HEK293T (cell line): ENCODE results near the gene TIPIN.

Experiments used
- CTCF ChIA-PET: fragments of 350-600 bp; formaldehyde crosslinking; extraction: SDS; loops from one replicate; lab custom pipeline; 2021; ENCODE audit warnings: antibody characterized with exemption, inconsistent platforms; lab: Yijun Ruan, JAX
- POLR2A ChIA-PET: fragments of 350-600 bp; formaldehyde crosslinking; extraction: SDS; loops from one replicate; lab custom pipeline; 2020; ENCODE audit warnings: antibody characterized with exemption, inconsistent platforms; lab: Yijun Ruan, JAX
- DNase-seq: peaks from one replicate; pipeline ENCODE4 v3.0.0; 2012; ENCODE audit warnings: mixed read lengths; ENCODE audit errors: extremely low spot score
- ARNT ChIP-seq: fragments of 450-650 bp; IDR thresholded peaks from 2 replicates; pipeline ENCODE4 v1.6.1; 2017; ENCODE audit warnings: mild to moderate bottlenecking
- BHLHE40 ChIP-seq: fragments of 450-650 bp; IDR thresholded peaks from 2 replicates; pipeline ENCODE4 v1.6.1; 2016; ENCODE audit warnings: mild to moderate bottlenecking, moderate library complexity, borderline replicate concordance
- CTBP1 ChIP-seq: fragments of 450-650 bp; IDR thresholded peaks from 2 replicates; pipeline ENCODE4 v1.6.1; 2016; ENCODE audit warnings: borderline replicate concordance
- ELF4 ChIP-seq: fragments of 450-650 bp; IDR thresholded peaks from 2 replicates; pipeline ENCODE4 v1.6.1; 2017; ENCODE audit warnings: antibody characterized with exemption
- FOXA1 ChIP-seq: fragments of 450-650 bp; IDR thresholded peaks from 2 replicates; pipeline ENCODE4 v1.6.1; 2016; ENCODE audit warnings: mild to moderate bottlenecking
- FOXK2 ChIP-seq: fragments of 450-650 bp; IDR thresholded peaks from 2 replicates; pipeline ENCODE4 v1.6.1; 2016; ENCODE audit warnings: mild to moderate bottlenecking
- FOXM1 ChIP-seq: fragments of 450-650 bp; IDR thresholded peaks from 2 replicates; pipeline ENCODE4 v1.6.1; 2017; ENCODE audit warnings: mild to moderate bottlenecking, borderline replicate concordance
- HDGF ChIP-seq: fragments of 450-650 bp; IDR thresholded peaks from 2 replicates; pipeline ENCODE4 v1.6.1; 2017; ENCODE audit warnings: antibody characterized with exemption, borderline replicate concordance
- L3MBTL2 ChIP-seq: fragments of 450-650 bp; conservative IDR thresholded peaks from 2 replicates; pipeline ENCODE4 v1.6.1; 2016; ENCODE audit warnings: mild to moderate bottlenecking
- LEF1 ChIP-seq: fragments of 450-650 bp; IDR thresholded peaks from 2 replicates; pipeline ENCODE4 v1.6.1; 2017; ENCODE audit warnings: mild to moderate bottlenecking, borderline replicate concordance
- NFRKB ChIP-seq: fragments of 450-650 bp; IDR thresholded peaks from 2 replicates; pipeline ENCODE4 v1.6.1; 2016; ENCODE audit warnings: mild to moderate bottlenecking, moderate library complexity
- PKNOX1 ChIP-seq: fragments of 450-650 bp; IDR thresholded peaks from 2 replicates; pipeline ENCODE4 v1.6.1; 2016
- SP1 ChIP-seq: fragments of 450-650 bp; IDR thresholded peaks from 2 replicates; pipeline ENCODE4 v1.6.1; 2017
- SUZ12 ChIP-seq: fragments of 450-650 bp; IDR thresholded peaks from 2 replicates; pipeline ENCODE4 v1.6.1; 2016; ENCODE audit warnings: mild to moderate bottlenecking
- TARDBP ChIP-seq: fragments of 450-650 bp; IDR thresholded peaks from 2 replicates; pipeline ENCODE4 v1.6.1; 2016
- ZNF384 ChIP-seq: fragments of 450-650 bp; IDR thresholded peaks from 2 replicates; pipeline ENCODE4 v1.6.1; 2016

TIPIN gene

GRCh38 chr15:66328771-66329170 is 27.7 kb downstream of the TIPIN start:
- TF ChIP-seq ZNF384 (no peak), NFRKB (no peak), ARNT (no peak), PKNOX1 (no peak), FOXA1 (no peak), FOXK2 (no peak), HDGF (no peak), FOXM1 (no peak), ELF4 (no peak), CTBP1 (no peak), SP1 (no peak), L3MBTL2 (no peak), LEF1 (no peak), SUZ12 (no peak), TARDBP (no peak), BHLHE40 (no peak)
- CTCF ChIA-PET, result no interaction called here
- POLR2A ChIA-PET, result no interaction called here
- no peak for DNase-seq

GRCh38 chr15:66327736-66328135 is 28.7 kb downstream of the TIPIN start:
- no peak for TF ChIP-seq SUZ12
- TF ChIP-seq HDGF, result no peak
- TF ChIP-seq CTBP1, result no peak
- TF ChIP-seq FOXA1, result no peak
- TF ChIP-seq ARNT, result no peak
- TF ChIP-seq SP1, result no peak
- TF ChIP-seq ELF4, result no peak
- no peak for TF ChIP-seq PKNOX1
- TF ChIP-seq BHLHE40, result no peak
- TF ChIP-seq FOXM1, result no peak
- no peak for TF ChIP-seq ZNF384
- TF ChIP-seq NFRKB, result no peak
- no peak for TF ChIP-seq FOXK2
- no peak for TF ChIP-seq TARDBP
- TF ChIP-seq LEF1, result no peak

GRCh38 chr15:66326051-66326450 is 30.4 kb downstream of the TIPIN start:
- ChIA-PET CTCF (interaction anchor here (0.7 kb wide), 1 partner anchor 173 kb away, joined by 3 read pairs; no protein-coding TSS in a partner anchor), POLR2A (no interaction called here)
- TF ChIP-seq CTBP1, result no peak
- TF ChIP-seq ARNT, result no peak
- TF ChIP-seq HDGF, result no peak
- TF ChIP-seq FOXA1, result no peak
- TF ChIP-seq ELF4, result no peak
- TF ChIP-seq PKNOX1, result no peak
- no peak for DNase-seq

More at GRCh38 chr15:66327736-66328135, 28.7 kb downstream of the TIPIN start:
- DNase-seq, result no peak
- ChIA-PET CTCF (no interaction called here), POLR2A (no interaction called here)

- DNase-seq, result no peak
- ChIA-PET CTCF (no interaction called here), POLR2A (no interaction called here)
- no peak for TF ChIP-seq PKNOX1
- TF ChIP-seq SP1, result no peak
- no peak for TF ChIP-seq TARDBP
- TF ChIP-seq ELF4, result no peak
- TF ChIP-seq ARNT, result no peak
- TF ChIP-seq FOXA1, result no peak
- no peak for TF ChIP-seq HDGF
- no peak for TF ChIP-seq BHLHE40
- TF ChIP-seq L3MBTL2, result no peak
- TF ChIP-seq CTBP1, result no peak
- TF ChIP-seq NFRKB, result no peak
- no peak for TF ChIP-seq SUZ12
- TF ChIP-seq ZNF384, result no peak
- TF ChIP-seq LEF1, result no peak
- TF ChIP-seq FOXM1, result no peak
- TF ChIP-seq FOXK2, result no peak
These were observed 33.1 kb downstream of the TIPIN start for GRCh38 chr15:66323312-66323928.

- TF ChIP-seq HDGF (no peak), L3MBTL2 (no peak), CTBP1 (no peak), FOXA1 (no peak), ARNT (no peak), FOXM1 (no peak), NFRKB (no peak), ZNF384 (no peak), FOXK2 (no peak), SP1 (no peak)
- POLR2A ChIA-PET, result interaction anchor here (1.2 to 1.4 kb wide), 2 partner anchors 10 to 19 kb away, joined by 3 read pairs; partner anchors contain the start of gene DIS3L
- CTCF ChIA-PET, result no interaction called here
- DNase-seq, result no peak
These were observed 44.3 kb downstream of the TIPIN start for GRCh38 chr15:66312144-66312543.
